Keratinocyte (primary cell): ENCODE results near the gene PIGM.

Source experiments
- EZH2 ChIP-seq: IDR thresholded peaks from one replicate; pipeline ENCODE4 v1.6.1; 2012; ENCODE audit warnings: inconsistent platforms, mild to moderate bottlenecking, low read length, moderate library complexity
- TF ChIP-seq, protein P1 (sequence below), 3 experiments: IDR thresholded peaks in 1 of 3; conservative IDR thresholded peaks in 1 of 3; optimal IDR thresholded peaks in 1 of 3; 2 replicates in 2 of 3; 3 replicates in 1 of 3; pipeline versions ENCODE3 to v1.5.1; 2011; ENCODE audit warnings: low read length in 3 of 3, mild to moderate bottlenecking in 3 of 3, moderate library complexity in 2 of 3, control low read depth in 1 of 3, inconsistent platforms in 1 of 3; ENCODE audit not compliant: insufficient read depth in 2 of 3; ENCODE audit errors: extremely low read depth in 1 of 3

DNA sequence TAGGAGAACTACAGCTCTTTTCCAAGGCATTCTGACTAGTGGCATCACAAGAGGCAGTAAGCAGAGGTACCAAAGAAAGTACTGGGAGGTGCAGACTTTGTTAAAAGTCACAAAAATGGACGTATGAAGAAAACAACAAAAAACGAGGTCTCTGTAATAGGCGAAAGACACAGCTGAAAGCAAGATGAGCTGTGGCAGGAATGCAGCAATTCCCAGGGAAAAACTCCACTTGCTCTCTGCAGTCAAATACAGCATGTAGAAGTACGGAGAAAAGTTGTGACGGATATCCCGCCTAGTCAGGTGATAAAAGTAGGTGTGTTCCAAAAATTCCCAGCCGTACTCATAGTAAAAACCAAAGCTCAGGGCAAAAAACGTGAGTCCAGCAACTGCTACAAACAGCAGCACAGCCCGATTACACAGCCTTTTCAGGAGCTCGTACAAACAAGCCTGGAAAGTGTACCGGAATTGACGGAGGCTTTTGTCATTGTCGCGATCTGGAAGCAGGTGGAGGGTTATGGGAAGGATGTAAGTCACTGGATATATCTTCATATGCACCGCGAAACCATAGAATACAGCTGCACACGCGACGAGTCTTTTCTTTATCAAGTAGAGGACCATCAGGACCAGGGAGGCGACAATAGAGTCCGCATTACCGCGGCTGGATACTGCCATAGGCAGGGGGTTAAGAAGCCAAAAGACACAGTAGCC lies 979 bp downstream of the PIGM start:
- TF ChIP-seq, protein P1, sequence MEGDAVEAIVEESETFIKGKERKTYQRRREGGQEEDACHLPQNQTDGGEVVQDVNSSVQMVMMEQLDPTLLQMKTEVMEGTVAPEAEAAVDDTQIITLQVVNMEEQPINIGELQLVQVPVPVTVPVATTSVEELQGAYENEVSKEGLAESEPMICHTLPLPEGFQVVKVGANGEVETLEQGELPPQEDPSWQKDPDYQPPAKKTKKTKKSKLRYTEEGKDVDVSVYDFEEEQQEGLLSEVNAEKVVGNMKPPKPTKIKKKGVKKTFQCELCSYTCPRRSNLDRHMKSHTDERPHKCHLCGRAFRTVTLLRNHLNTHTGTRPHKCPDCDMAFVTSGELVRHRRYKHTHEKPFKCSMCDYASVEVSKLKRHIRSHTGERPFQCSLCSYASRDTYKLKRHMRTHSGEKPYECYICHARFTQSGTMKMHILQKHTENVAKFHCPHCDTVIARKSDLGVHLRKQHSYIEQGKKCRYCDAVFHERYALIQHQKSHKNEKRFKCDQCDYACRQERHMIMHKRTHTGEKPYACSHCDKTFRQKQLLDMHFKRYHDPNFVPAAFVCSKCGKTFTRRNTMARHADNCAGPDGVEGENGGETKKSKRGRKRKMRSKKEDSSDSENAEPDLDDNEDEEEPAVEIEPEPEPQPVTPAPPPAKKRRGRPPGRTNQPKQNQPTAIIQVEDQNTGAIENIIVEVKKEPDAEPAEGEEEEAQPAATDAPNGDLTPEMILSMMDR (optimal IDR thresholded peaks at IDR 0.05 in 1 of 3, IDR thresholded peaks at IDR 0.05 in 1 of 3, conservative IDR thresholded peaks at IDR 0.05 in 1 of 3; ENCODE audit: extremely low read depth in 1 of 3, insufficient read depth in 2 of 3, low read length in 3 of 3), result no peak
- TF ChIP-seq EZH2, result no peak
